Psoas muscle (tissue), 8 donors: Measurements from ENCODE around the gene FTHL17. TPM values are rescaled to one million over a fixed set of nuclear protein-coding genes. Genes with fewer than 3 reads are reported as not detected.

Source experiments
- ATAC-seq, 4 donors: fragments of 200-7000 bp; cut with Tn5 transposase; one replicate each; pipeline ENCODE4 v1.9.1; 2020; ENCODE audit warnings: moderate library complexity in 3 of 4, mild to moderate bottlenecking in 2 of 4
- DNase-seq, 2 donors: peaks; one replicate each; pipeline ENCODE4 v3.0.0-alpha.2; 2020
- H3K27ac ChIP-seq: fragments of 200-600 bp; one replicate; pipeline ENCODE4 v1.8.0; 2022
- H3K27me3 ChIP-seq, 3 donors: fragments of 200-600 bp in 1 of 3; one replicate each; pipeline versions ENCODE4 v1.6.1 to v1.8.0; 2013 to 2022; ENCODE audit warnings: low read length in 2 of 3, mild to moderate bottlenecking in 2 of 3, moderate library complexity in 1 of 3; ENCODE audit not compliant: insufficient read depth in 3 of 3
- H3K36me3 ChIP-seq, 2 donors: fragments of 200-600 bp in 1 of 2; one replicate each; pipeline versions ENCODE4 v1.6.1 to v1.8.0; 2013 to 2022; ENCODE audit warnings: low read depth in 1 of 2, mild to moderate bottlenecking in 1 of 2, moderate library complexity in 1 of 2; ENCODE audit not compliant: insufficient read depth in 1 of 2
- H3K4me1 ChIP-seq: fragments of 200-600 bp; one replicate; pipeline ENCODE4 v1.8.0; 2022
- H3K4me3 ChIP-seq: fragments of 200-600 bp; one replicate; pipeline ENCODE4 v1.8.0; 2022; ENCODE audit warnings: mild to moderate bottlenecking
- H3K9me3 ChIP-seq: fragments of 200-600 bp; one replicate; pipeline ENCODE4 v1.8.0; 2022
- WGBS, 3 donors: extraction: QIAGEN DNeasy Blood & Tissue Kit; methylation state at CpG; one replicate each; pipeline versions ENCODE4 v1.1.6 to v1.1.7; 2013; 5-methylcytosine and 5-hydroxymethylcytosine counted together
- intact Hi-C, 2 donors: fragments of 100-400 bp; cut with DNase I; formaldehyde crosslinking; loops; one replicate each; pipeline versions ENCODE4 v1.11.0 to v1.14.2; 2022
- polyA plus RNA-seq, 3 donors: library from polyadenylated mRNA; stranded (reverse); fragments of 200-250 nt; gene quantifications; one replicate each; pipeline ENCODE4 v1.2.3, GENCODE V29; 2013
- total RNA-seq, 4 donors: library from RNA; stranded (reverse); fragmentation: NEBNext Ultra II Directional in 2 of 4; extraction: Animal tissue kit (Norgen Biotek cat#: 25700) in 2 of 4; gene quantifications; one replicate each; pipeline versions ENCODE4 v1.2.1 to v1.2.4, GENCODE V29; 2021 to 2023
- TF ChIP-seq, protein P1 (sequence below): fragments of 200-600 bp; IDR thresholded peaks from one replicate; pipeline ENCODE4 v1.8.0; 2022; ENCODE audit warnings: antibody characterized with exemption
- donor health status: healthy with polysubstance abuse.
- donor health status: DM: no; HTN: no; CAD: no; lungs with moderate emphysema.
- donor health status: Bipolar disorder and iron deficiency.
- donor health status: healthy.
- donor health status: DM: yes; HTN: yes; CAD: no.
- donor health status: DM: no; HTN: no; CAD: no.
- donor health status: DM: no; HTN: no; CAD: no.
- donor health status: DM: yes; HTN: yes; CAD: no.

FTHL17 gene
- total and polyA plus RNA-seq, 7 donors = not detected

DNA sequence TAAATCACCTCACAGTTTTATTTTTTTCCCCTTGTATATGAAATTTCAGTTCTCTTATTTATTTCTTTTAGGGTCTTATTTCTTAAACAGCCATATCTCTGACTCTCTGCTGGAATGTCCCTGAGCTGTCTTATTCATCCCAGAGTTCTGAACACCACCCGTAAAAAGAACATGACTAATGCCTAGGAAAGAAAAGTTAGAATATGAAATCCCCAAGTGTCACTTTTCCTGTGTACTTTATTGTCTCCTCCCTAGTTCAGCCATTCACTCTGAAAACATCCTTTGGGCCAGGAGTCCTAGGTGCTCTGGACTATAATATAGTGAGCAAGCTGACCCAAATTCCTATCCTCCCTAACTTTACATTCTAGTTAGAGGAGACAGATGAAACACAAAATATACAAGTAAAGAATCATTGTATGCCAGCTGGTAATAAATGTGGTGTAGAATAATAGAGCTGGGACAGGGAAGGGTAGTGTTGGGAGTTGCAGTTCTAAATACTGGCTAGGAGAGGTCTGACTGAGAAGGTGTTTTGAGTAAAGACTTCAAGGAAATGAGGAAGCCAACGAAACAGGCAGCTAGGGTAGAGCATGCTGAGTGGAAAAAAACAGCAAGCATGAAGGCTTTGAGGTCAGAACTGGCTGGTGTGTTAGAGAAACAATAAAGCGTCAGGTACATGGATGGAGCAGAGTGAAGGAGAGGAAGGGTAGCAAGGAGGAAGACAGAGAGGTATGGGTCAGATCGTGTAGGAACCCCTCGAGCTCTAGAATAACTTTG, 40.6 kb upstream of the FTHL17 start:
- intact Hi-C loops = no loop called here
- Histone ChIP-seq H3K4me3 (no peak overlapping the region), H3K9me3 (no peaks in the 10 kb centered on the region), H3K4me1 (no peaks in the 10 kb centered on the region), H3K36me3 (no peaks in the 10 kb centered on the region), H3K27ac (no peak overlapping the region), H3K27me3 (no peaks in the 10 kb centered on the region)
- ATAC-seq (peak in 1 of 4 donors; percentile 21), DNase-seq (no peak)
- WGBS, 3 donors = 64 to 83% (median 81%) methylated on average over 5 of the region's 5 CpGs
- TF ChIP-seq, protein P1, sequence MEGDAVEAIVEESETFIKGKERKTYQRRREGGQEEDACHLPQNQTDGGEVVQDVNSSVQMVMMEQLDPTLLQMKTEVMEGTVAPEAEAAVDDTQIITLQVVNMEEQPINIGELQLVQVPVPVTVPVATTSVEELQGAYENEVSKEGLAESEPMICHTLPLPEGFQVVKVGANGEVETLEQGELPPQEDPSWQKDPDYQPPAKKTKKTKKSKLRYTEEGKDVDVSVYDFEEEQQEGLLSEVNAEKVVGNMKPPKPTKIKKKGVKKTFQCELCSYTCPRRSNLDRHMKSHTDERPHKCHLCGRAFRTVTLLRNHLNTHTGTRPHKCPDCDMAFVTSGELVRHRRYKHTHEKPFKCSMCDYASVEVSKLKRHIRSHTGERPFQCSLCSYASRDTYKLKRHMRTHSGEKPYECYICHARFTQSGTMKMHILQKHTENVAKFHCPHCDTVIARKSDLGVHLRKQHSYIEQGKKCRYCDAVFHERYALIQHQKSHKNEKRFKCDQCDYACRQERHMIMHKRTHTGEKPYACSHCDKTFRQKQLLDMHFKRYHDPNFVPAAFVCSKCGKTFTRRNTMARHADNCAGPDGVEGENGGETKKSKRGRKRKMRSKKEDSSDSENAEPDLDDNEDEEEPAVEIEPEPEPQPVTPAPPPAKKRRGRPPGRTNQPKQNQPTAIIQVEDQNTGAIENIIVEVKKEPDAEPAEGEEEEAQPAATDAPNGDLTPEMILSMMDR = no peak

DNA sequence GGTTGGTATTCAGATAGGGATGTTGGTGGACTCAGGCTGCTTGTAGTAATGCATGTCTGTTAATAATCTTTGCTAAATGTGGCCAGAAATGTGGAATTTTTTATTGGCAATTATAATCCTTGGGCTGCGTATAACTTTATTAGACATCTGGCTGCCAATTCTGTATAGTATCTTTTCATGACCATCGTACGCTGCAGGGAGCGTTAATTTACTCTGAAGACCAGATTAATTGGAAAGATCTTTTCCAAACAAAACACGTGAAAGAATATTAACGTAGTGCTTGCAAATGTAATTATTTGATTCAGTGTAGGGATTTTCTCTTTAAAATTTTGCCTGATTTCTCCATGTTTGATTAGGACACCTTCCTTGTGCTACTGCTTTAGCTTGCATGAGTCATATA, 38.8 kb upstream of the FTHL17 start:
- no peaks in the 10 kb centered on the region for H3K9me3 ChIP-seq
- H3K4me1 ChIP-seq = no peaks in the 10 kb centered on the region
- H3K36me3 ChIP-seq = no peaks in the 10 kb centered on the region
- H3K27me3 ChIP-seq = no peaks in the 10 kb centered on the region
- DNase-seq = no peak
- intact Hi-C loops = no loop called here
- H3K27ac ChIP-seq = no peak overlapping the region
- TF ChIP-seq, protein P1 = no peak
- ATAC-seq = no peak
- no peak overlapping the region for H3K4me3 ChIP-seq
- 61 to 66% (median 62%) methylated on average over 6 of the region's 6 CpGs for WGBS, 3 donors

DNA sequence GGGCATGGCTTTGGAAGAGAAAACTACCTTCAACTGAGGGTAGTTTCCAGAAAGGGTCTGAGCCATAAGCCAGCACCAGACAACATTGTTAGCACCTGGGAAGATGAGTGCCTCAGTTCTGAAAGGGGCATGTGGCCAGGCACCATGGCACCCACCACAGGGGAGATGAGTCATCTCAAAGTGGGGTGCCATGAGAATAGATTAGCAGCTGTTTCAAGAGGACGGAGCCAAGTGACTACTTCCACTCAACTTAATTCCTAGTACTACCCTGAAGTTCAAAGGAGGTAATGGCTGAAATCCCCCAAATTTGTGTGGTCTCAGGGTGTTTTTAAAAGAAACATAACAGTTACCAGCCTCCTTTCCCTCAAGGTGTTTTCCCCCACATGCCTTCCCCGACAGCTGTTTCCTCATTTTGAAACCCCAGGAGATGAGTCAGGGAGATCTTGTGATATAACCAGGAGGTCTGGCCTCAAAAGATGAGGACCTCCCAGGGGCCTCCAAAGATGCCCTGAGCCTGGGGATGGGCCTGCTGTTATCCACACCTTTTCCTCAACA, 27.8 kb upstream of the FTHL17 start:
- Histone ChIP-seq H3K4me3 (no peak overlapping the region), H3K4me1 (no peaks in the 10 kb centered on the region), H3K9me3 (no peaks in the 10 kb centered on the region), H3K27ac (no peak overlapping the region), H3K36me3 (no peaks in the 10 kb centered on the region), H3K27me3 (no peaks in the 10 kb centered on the region)
- WGBS, 3 donors = 60 to 71% (median 68%) methylated on average over 2 of the region's 2 CpGs
- DNase-seq (no peak), ATAC-seq (no peak)
- intact Hi-C loops = no loop called here
- TF ChIP-seq, protein P1 = no peak

DNA sequence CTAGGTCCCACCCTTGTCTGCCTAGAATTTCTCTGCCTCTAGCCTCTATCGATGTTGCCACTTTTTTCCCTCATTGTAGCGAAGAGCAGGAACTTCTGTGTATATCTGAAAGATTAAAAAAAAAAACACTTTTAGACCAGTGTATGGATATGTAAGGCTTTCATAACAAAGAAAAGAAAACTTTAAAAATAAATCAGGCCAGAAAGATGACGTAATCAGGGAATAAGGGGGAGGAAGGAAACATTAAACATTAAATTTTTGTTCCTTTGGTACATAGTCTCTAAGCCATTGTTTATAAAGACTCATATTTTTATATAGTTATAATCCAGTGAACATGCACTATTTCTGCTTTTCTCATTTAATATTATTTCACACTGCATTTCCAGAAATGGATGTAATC, 26.2 kb upstream of the FTHL17 start:
- H3K27me3 ChIP-seq = no peaks in the 10 kb centered on the region
- ATAC-seq (no peak), DNase-seq (no peak)
- WGBS, 3 donors = 66 to 69% (median 68%) methylated on average over 3 of the region's 3 CpGs
- no peaks in the 10 kb centered on the region for H3K4me1 ChIP-seq
- H3K36me3 ChIP-seq = no peaks in the 10 kb centered on the region
- TF ChIP-seq, protein P1 = no peak
- H3K27ac ChIP-seq = no peak overlapping the region
- no peak overlapping the region for H3K4me3 ChIP-seq
- intact Hi-C loops = no loop called here
- H3K9me3 ChIP-seq = no peaks in the 10 kb centered on the region

- H3K9me3 ChIP-seq = no peaks in the 10 kb centered on the region
- no peak for ATAC-seq
- 67 to 89% (median 85%) methylated on average over 4 of the region's 4 CpGs for WGBS, 3 donors
- no peaks in the 10 kb centered on the region for H3K36me3 ChIP-seq
- TF ChIP-seq, protein P1 = no peak
- intact Hi-C loops = no loop called here
- DNase-seq = no peak
- no peak overlapping the region for H3K27ac ChIP-seq
- H3K4me1 ChIP-seq = no peaks in the 10 kb centered on the region
- no peak overlapping the region for H3K4me3 ChIP-seq
- H3K27me3 ChIP-seq = no peaks in the 10 kb centered on the region
Measured at GRCh38 chrX:31093639-31093975, 21.8 kb upstream of the FTHL17 start.
